ENCODE results near the gene NEU3.
"Not testable (repeated sequence)": the region's sequence is repeated elsewhere in the genome, so short reads cannot be mapped to it uniquely, and the experiment has no call there.

The NEU3 gene

DNA sequence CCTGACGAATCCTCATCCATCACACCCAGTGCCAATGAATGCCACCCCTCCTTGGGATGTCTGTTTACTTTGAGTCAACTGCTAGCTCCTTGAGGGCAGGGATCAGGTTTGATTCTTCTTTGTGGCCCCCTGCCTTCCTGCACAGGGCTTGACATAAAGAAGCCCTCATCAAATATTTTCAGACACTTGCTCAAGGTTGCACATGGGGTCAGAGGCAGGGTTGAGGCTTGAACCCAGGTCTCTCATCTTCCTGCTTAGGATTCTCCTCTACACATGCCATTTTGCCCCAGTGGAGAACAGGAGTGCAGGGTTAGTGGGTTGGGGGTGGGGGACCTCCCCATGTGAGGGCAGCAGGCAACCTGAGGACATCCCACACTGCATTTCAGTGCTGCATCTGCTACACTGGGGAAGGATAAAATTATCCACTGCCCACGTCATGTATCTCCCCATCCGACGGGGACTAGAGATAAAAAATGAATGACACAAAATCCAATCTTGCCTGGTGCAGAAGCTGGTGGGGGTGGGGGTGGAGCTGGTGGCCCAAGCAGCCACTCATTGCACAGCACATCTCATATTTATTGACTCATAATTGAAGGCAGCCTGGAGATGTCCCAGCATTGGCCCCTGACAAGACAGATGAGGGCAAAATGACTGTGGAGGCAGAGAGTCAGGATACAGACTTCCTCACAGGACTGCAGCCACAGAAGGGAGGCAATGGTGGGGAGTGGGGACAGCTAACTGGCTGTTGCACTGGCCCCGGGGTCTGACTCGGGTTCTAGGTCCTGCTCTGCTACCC is 41.3 kb downstream of the NEU3 start:
- DNase-seq (ENCODE audit: low spot score), result no peak

DNA sequence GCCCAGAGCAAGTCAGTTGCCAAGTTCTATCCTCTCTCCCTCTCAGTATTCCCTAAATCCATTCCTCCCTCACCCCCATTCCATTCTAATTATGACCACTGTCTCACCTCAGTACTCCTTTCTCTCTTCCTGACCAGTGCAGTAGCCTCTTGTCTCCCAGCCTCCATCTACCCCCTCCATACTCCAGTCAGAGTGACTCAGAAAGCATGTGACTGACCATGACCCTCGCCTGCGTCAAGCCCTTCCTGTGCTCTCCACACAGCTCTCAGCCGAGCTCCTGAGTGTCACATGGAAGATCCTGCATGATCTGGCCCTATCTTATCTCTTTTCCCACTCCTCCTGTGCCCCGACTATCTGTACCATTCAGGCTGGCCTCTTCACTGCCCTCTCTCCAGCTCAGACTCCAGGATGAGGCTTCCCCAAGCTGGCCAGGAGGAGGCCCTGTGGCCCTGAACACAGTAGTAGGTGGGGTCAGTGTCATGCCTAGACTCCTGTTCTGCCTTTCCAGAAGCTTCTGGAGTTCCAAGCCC is 42.6 kb downstream of the NEU3 start:
- no peak for DNase-seq (ENCODE audit: low spot score)

DNA sequence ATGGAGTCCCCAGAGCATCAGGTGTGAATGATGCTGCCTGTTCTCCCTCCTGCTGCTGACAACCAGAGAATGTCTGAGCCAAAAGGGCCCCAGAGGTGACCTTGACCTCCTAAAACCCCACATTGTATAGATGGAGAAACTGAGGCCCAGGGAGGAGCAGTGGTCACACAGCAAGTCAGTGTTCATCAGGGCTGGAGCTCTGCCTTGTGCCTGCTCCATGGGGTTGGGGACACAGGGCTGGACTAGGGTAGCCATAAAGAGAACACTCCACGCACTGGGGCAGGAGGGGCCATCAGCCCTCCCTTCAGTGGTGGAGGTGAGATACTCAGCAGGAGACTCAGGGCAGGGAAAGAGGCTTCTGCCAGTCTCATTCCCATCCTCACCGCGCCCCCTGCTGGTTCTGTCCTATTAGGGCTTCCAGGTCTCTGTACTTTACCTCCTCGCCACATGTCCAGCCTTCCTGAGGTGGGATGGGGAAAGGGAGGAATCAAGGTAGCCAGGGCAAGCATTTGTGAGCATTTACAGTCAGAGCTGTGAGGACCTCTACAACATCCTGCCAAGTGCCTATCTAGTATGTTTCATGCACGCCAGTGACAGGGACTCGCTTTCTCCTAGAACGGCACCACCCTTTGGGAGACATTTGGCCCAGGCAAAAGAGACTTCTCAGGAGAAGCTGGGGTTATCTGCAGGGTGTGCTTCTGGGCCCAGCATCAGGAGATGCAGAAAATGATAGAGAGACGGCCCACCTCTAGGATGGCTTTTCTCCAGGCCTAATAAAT is 43.2 kb downstream of the NEU3 start:
- DNase-seq (ENCODE audit: low spot score), result peak; percentile 31

DNA sequence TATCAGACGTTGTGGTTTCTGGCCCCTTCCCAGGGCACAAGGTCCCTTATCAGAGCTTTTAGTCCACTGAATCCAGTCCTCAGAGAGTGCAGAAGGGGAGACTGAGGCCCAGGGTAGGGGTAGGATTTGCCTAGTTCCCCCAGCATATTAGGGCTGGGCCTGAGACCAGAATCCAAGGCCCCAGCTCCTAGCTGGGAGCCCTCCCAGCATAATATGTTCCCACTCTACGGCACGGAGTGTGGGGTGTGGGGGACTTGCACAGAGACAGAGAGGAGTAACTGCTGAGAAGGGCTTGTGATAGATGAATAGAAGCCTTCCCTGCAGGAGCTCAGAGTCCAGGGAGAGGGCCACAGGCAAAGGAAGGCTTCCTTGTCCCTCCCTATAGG is 43.8 kb downstream of the NEU3 start:
- DNase-seq (ENCODE audit: low spot score), result no peak

DNA sequence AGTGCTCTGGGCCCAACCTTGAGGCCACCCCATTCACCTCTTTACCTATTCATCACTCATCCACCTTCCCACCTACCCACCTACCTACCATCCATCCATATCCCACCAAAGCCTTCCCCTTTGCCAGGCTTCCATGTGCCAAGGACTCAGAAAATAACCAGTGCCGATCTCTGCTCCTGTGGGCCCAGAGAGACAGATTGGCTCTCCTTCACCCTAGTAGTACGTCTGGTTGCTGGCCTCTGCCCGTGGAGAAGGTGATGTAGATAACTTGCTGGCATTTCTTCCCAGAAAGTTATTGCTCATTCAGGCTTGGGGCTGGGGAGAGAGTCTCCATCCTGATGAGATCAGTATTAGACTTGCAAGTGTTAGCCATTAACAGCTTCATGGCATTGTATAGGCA is 45.2 kb downstream of the NEU3 start:
- no peak for DNase-seq (ENCODE audit: low spot score)

DNA sequence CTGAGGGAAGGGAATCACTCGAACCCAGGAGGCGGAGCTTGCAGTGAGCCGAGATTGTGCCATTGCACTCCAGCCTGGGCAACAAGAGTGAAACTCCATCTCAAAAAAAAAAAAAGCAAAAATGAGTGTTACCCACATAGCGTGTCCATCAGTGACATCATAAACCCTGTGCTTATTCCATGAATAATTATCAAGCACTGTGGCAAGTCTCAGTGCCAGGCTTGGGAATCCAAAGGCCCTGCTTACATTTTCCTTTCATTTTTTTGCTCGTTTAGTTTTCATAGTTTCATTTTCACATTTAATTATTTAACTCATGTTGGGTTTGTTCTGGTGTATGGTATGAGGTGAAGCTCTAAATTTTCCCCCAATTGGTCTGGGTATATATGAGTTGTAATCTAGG is 46.5 kb downstream of the NEU3 start:
- DNase-seq (ENCODE audit: low spot score), result no peak

DNA sequence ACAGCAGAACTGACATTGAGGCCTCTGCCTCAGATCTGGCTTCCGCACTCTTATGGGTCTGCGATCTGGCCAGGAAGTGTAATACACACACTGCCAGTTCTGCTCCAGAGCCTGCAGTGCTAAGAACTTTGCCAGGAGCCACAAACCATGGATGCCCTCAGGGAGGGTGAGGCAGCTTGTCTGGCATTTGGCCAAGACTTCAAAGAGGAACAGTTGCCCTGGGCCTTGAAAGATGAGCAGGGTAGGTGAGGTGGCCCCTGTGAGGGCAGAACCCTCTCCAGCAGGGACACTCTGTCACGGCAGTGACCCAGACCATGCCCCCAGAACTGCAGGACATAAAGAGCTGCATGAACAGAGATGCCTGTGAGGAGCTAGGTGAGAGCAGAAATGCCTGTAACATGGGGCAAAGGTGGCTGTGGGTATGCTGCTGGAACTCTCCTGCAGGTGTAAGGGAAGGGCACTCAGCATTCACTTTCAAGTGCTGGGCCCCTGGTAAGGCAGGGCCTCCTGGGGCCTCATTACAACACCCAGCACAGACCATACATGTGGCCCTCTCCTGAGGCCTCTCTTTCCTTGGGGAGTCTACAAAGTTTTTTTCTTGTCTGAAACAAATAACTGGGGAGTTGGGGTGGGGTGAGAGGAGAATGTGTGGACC is 47.3 kb downstream of the NEU3 start:
- no peak for DNase-seq (ENCODE audit: low spot score)

DNA sequence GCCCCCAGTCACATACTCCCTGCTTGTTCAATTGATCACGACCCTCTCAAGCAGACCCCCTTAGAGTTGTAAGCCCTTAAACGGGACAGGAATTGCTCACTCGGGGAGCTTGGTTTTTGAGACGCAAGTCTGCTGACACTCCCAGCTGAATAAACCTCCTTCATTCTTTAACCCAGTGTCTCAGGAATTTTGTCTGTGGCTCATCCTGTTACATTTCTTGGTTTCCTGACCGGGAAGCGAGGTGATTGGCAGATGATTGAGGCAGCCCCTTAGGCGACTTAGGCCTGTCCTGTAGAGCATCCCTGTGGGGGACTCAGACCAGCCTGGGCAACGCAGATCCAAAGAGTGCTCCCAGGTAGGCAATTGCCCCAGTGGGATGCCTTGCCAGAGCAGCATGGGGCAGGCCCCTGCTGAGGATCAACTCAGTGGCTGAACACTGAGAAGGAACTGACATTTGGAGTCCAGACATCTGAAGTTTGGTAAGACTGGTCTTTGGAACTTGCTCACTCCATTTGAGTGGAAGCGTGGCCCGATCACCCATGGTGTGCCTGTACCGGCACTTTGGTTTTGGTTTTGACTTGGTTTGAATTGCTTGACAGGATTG is 51.5 kb downstream of the NEU3 start:
- DNase-seq (ENCODE audit: low spot score), result no peak

DNA sequence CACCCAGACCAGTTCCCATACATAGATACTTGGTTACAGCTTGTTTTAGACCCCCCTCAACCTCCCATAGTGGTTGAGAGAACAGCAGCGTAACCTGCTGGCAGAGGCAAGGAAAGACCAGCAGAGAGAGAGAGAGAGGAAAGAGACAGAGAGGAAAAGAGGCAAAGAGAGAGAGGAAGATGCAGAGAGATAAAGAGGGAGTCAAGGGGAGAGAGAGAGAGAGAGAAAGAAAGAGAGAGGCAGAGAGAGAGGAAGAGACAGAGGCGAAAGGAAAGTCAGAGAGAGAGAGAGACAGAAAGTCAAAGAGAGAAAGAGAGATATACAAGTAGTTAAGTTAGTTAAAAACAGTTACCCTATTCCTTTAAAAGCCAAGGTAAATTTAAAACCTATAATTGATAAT is 52.5 kb downstream of the NEU3 start:
- no peak for DNase-seq (ENCODE audit: low spot score)

DNA sequence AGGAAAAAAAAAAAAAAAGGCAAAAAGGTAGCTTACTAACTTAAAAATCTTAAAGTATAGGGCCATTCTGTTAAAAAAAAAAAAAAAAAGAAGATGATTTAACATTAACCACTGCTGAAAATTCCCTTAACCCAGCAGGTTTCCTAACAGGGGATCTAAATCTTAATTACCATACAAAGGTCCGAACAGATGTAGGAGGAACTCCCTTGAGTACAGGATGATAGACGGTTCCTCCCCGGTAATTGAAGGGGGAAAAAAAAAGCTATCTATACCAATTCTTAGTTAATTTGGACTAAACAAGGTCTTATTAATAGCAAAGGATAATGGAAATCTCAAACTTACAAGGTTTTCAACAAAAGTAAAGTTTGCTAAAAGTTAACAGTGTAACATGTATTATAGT is 53.1 kb downstream of the NEU3 start:
- not testable (repeated sequence) for DNase-seq (ENCODE audit: low spot score)

DNA sequence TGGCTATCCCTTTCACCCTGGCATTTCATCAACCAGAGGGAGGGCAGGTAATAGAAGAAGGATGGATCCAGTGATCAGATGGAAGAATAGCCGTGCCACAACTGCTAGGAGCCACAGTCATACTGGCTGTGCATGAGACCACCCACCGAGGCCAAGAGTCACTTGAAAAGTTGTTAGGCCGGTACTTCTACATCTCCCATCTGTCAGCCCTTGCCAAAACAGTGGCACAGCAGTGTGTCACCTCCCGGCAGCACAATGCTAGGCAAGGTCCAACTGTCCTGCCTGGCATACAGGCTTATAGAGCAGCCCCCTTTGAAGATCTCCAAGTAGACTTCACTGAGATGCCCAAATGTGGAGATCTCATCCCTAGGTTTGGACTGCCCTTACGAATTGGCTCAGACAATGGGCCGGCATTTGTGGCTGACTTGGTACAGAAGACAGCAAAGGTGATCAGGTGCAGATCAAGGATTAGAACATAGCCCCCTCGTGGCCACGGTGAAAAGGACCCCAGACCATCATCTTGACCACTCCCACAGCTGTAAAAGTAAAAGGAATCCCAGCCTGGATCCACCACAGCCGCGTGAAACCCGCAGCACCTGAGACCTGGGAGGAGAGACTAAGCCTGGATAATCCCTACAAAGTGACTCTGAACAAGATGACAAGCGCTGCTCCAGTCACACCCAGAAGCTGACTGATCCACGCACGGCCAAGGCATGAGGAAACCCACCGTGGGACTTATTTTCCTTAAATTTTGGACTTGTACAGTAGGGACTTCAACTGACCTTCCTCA is 55.8 kb downstream of the NEU3 start:
- not testable (repeated sequence) for DNase-seq (ENCODE audit: low spot score)

DNA sequence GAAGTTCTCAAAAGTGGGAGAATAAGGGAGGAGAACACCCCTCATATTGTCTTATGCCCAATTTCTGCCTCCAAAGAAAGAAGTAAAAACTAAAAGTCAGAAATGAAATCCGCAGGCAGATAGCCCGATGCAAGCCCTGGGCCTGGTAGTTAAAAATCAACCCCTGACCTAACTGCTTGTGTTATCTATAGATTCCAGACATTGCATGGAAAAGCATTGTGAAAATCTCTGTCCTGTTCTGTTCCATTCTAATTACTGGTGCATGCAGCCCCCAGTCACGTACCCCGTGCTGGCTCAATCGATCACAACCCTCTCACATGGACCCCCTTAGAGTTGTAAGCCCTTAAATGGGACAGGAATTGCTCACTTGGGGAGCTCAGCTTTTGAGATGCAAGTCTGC is 57.9 kb downstream of the NEU3 start:
- not testable (repeated sequence) for DNase-seq (ENCODE audit: low spot score)

DNA sequence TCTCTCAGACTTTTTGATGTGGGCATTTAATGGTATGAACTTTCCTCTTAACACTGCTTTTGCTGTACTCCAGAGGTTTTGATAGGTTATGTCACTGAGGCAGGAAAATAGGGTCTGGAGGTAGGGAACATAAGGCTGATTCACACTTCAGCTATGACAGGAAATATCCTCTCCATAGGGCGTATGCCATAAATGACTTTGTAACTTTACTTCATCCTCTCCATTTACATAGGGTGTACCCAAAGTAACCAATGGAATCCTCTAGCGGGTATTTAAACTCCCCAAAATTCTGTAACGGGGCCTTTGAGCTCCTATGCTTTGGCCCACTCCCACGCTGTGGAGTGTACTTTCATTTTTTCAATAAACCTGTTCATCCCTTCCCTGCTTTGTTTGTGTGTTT is 58.5 kb downstream of the NEU3 start:
- no peak for DNase-seq (ENCODE audit: low spot score)

DNA sequence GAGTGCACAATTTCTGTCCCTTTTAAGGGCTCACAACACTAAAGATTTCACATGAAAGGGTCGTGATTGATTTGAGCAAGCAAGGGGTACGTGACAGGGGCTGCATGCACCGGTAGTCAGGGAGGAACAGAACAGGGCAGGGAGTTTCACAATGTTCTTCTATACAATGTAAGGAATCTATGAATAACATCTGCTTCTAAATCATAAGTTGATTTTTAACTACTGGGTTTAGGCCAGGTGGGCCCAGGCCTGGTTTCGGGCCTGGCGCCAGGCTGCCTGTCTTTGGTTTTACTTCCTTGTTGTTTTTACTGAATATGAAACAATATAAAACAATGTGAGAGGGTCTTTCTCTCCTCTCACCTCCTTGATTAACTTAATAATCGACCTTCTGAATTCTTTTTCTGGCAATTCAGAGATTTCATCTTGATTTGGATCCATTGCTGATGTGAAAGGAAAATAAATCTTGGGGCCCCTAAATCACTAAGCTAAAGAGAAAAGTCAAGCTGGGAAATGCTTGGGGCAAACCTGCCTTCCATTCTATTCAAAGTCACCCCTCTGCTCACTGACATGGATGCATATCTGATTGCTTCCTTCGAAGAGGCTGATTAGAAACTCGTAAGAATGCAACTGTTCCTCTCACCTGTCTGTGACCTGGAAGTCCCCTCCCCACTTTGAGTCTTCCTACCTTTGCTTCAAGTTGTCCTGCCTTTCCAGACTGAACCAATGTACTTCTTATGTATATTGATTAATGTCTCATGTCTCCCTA is 61.0 kb downstream of the NEU3 start:
- DNase-seq (ENCODE audit: low spot score), result not testable (repeated sequence)

DNA sequence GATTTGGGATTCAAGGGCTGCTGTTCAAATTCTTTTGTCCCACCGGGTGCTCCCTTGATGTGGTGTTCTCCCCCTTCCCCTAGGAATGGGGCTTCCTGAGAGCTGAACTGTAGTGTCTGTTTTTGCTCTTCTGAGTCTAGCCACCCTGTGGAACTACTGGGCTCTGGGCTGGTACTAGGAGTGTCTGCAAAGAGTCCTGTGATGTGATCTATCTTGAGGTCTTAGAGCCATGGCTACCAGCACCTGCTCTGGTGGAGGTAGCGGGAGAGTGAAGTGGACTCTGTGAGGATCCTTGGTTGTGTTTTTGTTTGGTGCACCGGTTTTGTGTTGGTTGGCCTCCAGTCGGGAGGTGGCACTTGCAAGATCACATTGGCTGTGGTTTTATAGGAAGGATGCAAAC is 61.8 kb downstream of the NEU3 start:
- DNase-seq (ENCODE audit: low spot score), result no peak

DNA sequence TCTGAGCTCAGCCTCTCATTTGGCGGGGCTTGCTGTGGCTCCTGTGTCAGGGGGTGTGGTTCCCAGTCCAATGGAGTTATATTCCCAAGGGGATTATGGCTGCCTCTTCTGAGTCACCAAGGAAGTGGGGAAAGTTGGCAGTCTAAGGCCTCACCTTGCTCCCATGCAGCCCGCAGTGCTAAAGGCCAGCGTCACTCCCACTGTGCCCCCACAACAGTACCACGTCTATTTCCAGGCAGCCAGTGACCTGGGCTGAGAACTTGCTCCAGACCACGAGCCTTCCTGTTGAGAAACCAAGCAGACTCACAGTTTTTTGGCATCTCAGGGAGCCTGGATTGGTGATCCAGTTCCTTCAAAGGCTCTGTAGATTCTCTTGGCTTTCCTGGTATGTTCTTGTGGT is 62.3 kb downstream of the NEU3 start:
- no peak for DNase-seq (ENCODE audit: low spot score)

DNA sequence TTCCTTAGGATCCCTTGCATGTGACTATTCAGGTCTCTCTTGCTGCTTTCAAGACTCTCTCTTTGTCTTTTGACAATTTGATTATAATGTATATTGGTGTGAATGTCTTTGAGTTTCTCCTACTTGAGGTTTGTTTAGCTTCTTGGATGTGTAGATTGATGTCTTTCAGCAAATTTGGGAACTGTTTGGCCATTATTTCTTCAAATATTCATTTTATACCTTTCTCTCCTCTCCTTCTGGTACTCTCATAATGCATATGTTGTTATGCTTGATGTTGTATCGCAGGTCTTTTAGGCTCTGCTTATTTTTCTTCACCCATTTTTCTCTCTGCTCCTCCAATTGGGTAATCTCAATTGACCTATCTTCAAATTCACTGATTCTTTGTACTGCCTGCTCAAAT is 63.7 kb downstream of the NEU3 start:
- DNase-seq (ENCODE audit: low spot score), result no peak

DNA sequence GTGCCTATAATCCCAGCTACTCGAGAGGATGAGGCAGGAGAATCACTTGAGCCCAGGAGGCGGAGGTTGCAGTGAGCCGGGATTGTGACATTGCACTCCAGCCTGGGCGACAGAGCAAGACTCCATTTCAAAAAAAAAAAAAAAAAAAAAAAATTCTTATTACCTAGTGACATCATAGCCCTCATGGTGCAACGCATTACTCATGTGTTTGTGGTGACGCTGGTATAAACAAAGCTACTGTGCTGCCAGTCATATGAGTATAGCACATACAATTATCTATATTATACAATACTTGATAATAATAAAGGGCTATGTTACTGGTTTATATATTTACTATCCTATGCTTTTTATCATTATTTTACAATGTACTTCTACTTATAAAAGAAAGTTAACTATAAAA is 66.8 kb downstream of the NEU3 start:
- no peak for DNase-seq (ENCODE audit: low spot score)

DNA sequence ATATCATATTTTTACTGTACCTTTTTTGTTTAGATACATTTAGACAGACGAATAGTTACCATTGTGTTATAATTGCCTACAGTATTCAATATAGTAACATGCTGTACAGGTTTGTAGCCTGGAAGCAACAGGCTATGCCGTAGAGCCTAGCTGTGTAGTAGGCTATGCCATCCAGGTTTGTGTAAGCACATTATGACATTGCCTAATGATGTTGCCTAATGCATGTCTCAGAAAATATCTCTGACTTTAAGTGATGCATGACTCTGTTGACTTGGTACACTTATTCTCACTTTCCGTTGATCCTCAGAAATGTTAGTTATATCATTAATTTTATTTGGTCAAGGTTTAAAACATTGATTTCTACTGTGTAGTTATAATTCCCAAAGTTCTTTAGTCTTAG is 68.1 kb downstream of the NEU3 start:
- no peak for DNase-seq (ENCODE audit: low spot score)

DNA sequence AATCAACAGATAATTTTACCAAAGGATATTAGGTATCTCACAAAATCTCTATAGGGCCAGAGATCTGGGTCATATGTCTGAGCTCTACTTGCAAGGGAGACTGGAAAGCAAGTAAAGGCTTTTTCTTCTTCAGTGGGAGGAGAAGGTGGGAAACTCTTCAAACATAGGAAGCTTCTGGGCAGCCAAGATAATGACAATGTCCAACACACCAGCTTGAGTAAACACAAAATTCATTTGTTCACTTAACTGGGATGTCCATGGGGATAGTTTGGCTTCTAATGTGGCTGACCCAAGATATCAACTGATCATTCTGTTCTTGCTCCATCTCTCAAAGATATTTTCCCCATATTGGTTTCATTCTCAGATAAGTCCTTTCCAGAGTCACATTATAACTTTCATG is 70.6 kb downstream of the NEU3 start:
- DNase-seq (ENCODE audit: low spot score), result no peak

Measured in HuH-7.5 (cell line).